HCT116 (cell line): Measurements from ENCODE around the gene ELK3. TPM values are rescaled to one million over a fixed set of nuclear protein-coding genes. Genes with fewer than 3 reads are reported as not detected.

Source experiments
- ATAC-seq: fragments of 200-7000 bp; cut with Tn5 transposase; 2 replicates; pipeline ENCODE4 v1.9.1; 2020; ENCODE audit warnings: mild to moderate bottlenecking, moderate library complexity
- BruUV-seq: library from RNA; stranded (reverse); fragments of 400-500 nt; replicated peaks from 2 replicates; lab custom pipeline; 2021; lab: Mats Ljungman, UMichigan
- CTCF ChIA-PET: fragments of 300-600 bp; sonication (Branson Sonifier 250); formaldehyde crosslinking; loops from one replicate; lab custom pipeline; 2021; ENCODE audit warnings: antibody characterized with exemption; lab: Charles Lee
- POLR2A ChIA-PET: fragments of 300-600, 350-600 bp; sonication (Branson Sonifier 250); formaldehyde crosslinking; loops from one replicate; lab custom pipeline; 2021; ENCODE audit warnings: antibody characterized with exemption; lab: Charles Lee
- RAD21 ChIA-PET, 2 experiments: fragments of 300-600 bp; sonication (Branson Sonifier 250); formaldehyde crosslinking; loops; one replicate each; lab custom pipeline; 2023; ENCODE audit warnings: low total read pairs in 2 of 2; ENCODE audit not compliant: uncharacterized antibody in 2 of 2, unreplicated experiment in 2 of 2, low non-redundant PET in 1 of 2; lab: Charles Lee
- DNase-seq: peaks from one replicate; pipeline ENCODE4 v3.0.0-alpha.2; 2010; ENCODE audit warnings: low read depth, low spot score
- H2AFZ ChIP-seq: fragments of 200-600 bp; shearing (Covaris generic), sonication (generic); 2 replicates; pipeline ENCODE4 v1.6.1; 2017; ENCODE audit warnings: low read depth, mixed run types, mixed read lengths, antibody characterized with exemption, low read length; ENCODE audit not compliant: poor library complexity, severe bottlenecking
- H3K27ac ChIP-seq: 2 replicates; pipeline ENCODE4 v1.5.1; 2012; ENCODE audit warnings: low read depth, low read length
- H3K27me3 ChIP-seq: fragments of 200-600 bp; sonication (generic); 2 replicates; pipeline ENCODE4 v1.6.1; 2016; ENCODE audit warnings: mixed run types, low read length, mixed read lengths; ENCODE audit not compliant: insufficient read depth
- H3K36me3 ChIP-seq, 2 experiments: fragments of 200-500 bp in 1 of 2; fragments of 200-600 bp in 1 of 2; sonication (Bioruptor generic) in 1 of 2; sonication (generic) in 1 of 2; 2 replicates each; pipeline versions ENCODE4 v1.5.1 to v1.6.1; 2014 to 2016; ENCODE audit warnings: low read length in 2 of 2, inconsistent platforms in 1 of 2, mixed read lengths in 1 of 2, mixed run types in 1 of 2; ENCODE audit not compliant: insufficient read depth in 2 of 2, control insufficient read depth in 1 of 2
- H3K4me1 ChIP-seq, 2 experiments: fragments of 200-600 bp in 1 of 2; sonication (generic) in 1 of 2; 2 replicates each; pipeline versions ENCODE4 v1.5.1 to v1.6.1; 2012 to 2017; ENCODE audit warnings: low read length in 2 of 2, inconsistent platforms in 1 of 2, mild to moderate bottlenecking in 1 of 2, mixed read lengths in 1 of 2, mixed run types in 1 of 2, moderate library complexity in 1 of 2; ENCODE audit not compliant: insufficient read depth in 2 of 2, control insufficient read depth in 1 of 2
- H3K4me2 ChIP-seq: fragments of 200-600 bp; sonication (generic); 2 replicates; pipeline ENCODE4 v1.6.1; 2017; ENCODE audit warnings: mixed run types, low read length, mixed read lengths
- H3K4me3 ChIP-seq, 2 experiments: fragments of 200-600 bp in 1 of 2; sonication (generic) in 1 of 2; replicated peaks in 1 of 2; 2 replicates each; pipeline ENCODE4 v1.5.1; 2011 to 2016; ENCODE audit warnings: low read length in 2 of 2, control low read depth in 1 of 2, low read depth in 1 of 2, mild to moderate bottlenecking in 1 of 2, mixed read lengths in 1 of 2, mixed run types in 1 of 2
- H3K79me2 ChIP-seq: fragments of 200-600 bp; sonication (generic); 2 replicates; pipeline ENCODE4 v1.6.1; 2017; ENCODE audit warnings: mild to moderate bottlenecking, mixed run types, low read length, moderate library complexity, mixed read lengths; ENCODE audit not compliant: insufficient read depth
- H3K9ac ChIP-seq: fragments of 200-600 bp; sonication (generic); 2 replicates; pipeline ENCODE4 v1.6.1; 2016; ENCODE audit warnings: low read length, mixed read lengths
- H3K9me2 ChIP-seq: fragments of 200-600 bp; sonication (generic), shearing (Covaris generic); 2 replicates; pipeline ENCODE4 v1.6.1; 2017; ENCODE audit warnings: mixed run types, mild to moderate bottlenecking, moderate library complexity; ENCODE audit not compliant: insufficient read depth
- H3K9me3 ChIP-seq, 2 experiments: fragments of 200-500 bp in 1 of 2; fragments of 200-600 bp in 1 of 2; sonication (Bioruptor generic) in 1 of 2; sonication (generic) in 1 of 2; 2 replicates each; pipeline ENCODE4 v1.6.1; 2014 to 2017; ENCODE audit warnings: low read length in 2 of 2, mixed read lengths in 2 of 2, inconsistent platforms in 1 of 2, low read depth in 1 of 2, mild to moderate bottlenecking in 1 of 2, mixed run types in 1 of 2, moderate library complexity in 1 of 2; ENCODE audit not compliant: control insufficient read depth in 1 of 2, insufficient read depth in 1 of 2
- H4K20me1 ChIP-seq: fragments of 200-600 bp; sonication (generic), shearing (Covaris generic); 2 replicates; pipeline ENCODE4 v1.6.1; 2017; ENCODE audit warnings: mixed run types, mild to moderate bottlenecking, moderate library complexity; ENCODE audit not compliant: insufficient read depth
- CBX3 ChIP-seq: IDR thresholded peaks from 2 replicates; pipeline ENCODE4 v1.6.1; 2012; ENCODE audit warnings: low read depth
- CEBPB ChIP-seq: IDR thresholded peaks from 2 replicates; pipeline ENCODE4 v1.6.1; 2012; ENCODE audit warnings: low read depth
- ELF1 ChIP-seq: IDR thresholded peaks from 2 replicates; pipeline ENCODE4 v1.6.1; 2012; ENCODE audit warnings: low read depth, borderline replicate concordance
- EZH2phosphoT487 ChIP-seq: fragments of 200-600 bp; IDR thresholded peaks from 2 replicates; pipeline ENCODE4 v1.6.1; 2018; ENCODE audit warnings: antibody characterized with exemption, borderline replicate concordance
- JUND ChIP-seq: IDR thresholded peaks from 2 replicates; pipeline ENCODE4 v1.6.1; 2012
- MAX ChIP-seq: IDR thresholded peaks from 2 replicates; pipeline ENCODE4 v1.6.1; 2012
- POLR2A ChIP-seq: IDR thresholded peaks from 2 replicates; pipeline ENCODE4 v1.7.0; 2011; ENCODE audit warnings: borderline replicate concordance; ENCODE audit not compliant: insufficient read depth, insufficient read length; ENCODE audit errors: extremely low read depth
- POLR2AphosphoS5 ChIP-seq: IDR thresholded peaks from 2 replicates; pipeline ENCODE4 v1.6.1; 2011; ENCODE audit warnings: mild to moderate bottlenecking, low read depth, low read length, moderate library complexity
- RAD21 ChIP-seq: IDR thresholded peaks from 2 replicates; pipeline ENCODE4 v1.6.1; 2012; ENCODE audit warnings: low read depth, mild to moderate bottlenecking
- REST ChIP-seq: IDR thresholded peaks from 2 replicates; pipeline ENCODE4 v1.6.1; 2012; ENCODE audit warnings: low read depth
- SIN3A ChIP-seq: IDR thresholded peaks from 2 replicates; pipeline ENCODE4 v1.6.1; 2012; ENCODE audit warnings: low read depth
- SP1 ChIP-seq: IDR thresholded peaks from 2 replicates; pipeline ENCODE4 v1.6.1; 2012; ENCODE audit warnings: low read depth
- SRF ChIP-seq: IDR thresholded peaks from 2 replicates; pipeline ENCODE4 v1.6.1; 2012; ENCODE audit warnings: low read depth
- TCF7L2 ChIP-seq: IDR thresholded peaks from 2 replicates; pipeline ENCODE4 v1.7.0; 2011; ENCODE audit warnings: borderline replicate concordance, inconsistent platforms; ENCODE audit not compliant: insufficient read depth, insufficient read length; ENCODE audit errors: extremely low read depth
- YY1 ChIP-seq: IDR thresholded peaks from 2 replicates; pipeline ENCODE4 v1.6.1; 2011; ENCODE audit warnings: low read length, low read depth, moderate library complexity, mild to moderate bottlenecking; ENCODE audit not compliant: insufficient replicate concordance; ENCODE audit errors: extremely low read depth
- ZFX ChIP-seq: fragments of 450-650 bp; IDR thresholded peaks from 2 replicates; pipeline ENCODE4 v1.6.1; 2017
- intact Hi-C: fragments of 100-400 bp; cut with micrococcal nuclease; formaldehyde crosslinking; loops from 2 replicates; pipeline ENCODE4 v1.10.0; 2022
- total RNA-seq: library from RNA; stranded (reverse); gene quantifications from one replicate; pipeline ENCODE4 v1.2.1, GENCODE V29; 2021; ENCODE audit not compliant: unreplicated experiment

Gene ELK3
- total RNA-seq, 1 experiment from 2014 or later: 45.6 TPM

DNA sequence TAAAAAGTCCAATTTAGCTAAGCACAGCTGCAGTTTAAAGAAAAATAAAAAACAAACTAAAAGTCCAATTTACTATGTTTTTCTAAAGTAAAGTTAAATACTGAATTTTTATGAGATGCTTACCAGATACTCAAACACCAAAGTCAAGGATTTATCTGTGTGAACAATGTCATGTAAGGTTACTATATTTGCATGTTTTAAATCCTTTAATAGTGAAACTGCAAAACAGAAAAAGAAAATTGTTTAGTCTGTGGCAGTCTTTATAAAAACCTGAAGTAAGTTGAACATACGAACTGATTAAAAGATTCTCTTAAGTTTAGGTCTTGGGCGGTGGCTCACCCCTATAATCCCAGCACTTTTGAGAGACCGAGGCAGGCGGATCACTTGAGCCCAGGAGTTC is 103.3 kb downstream of the ELK3 start:
- Histone ChIP-seq H3K27ac (no peak overlapping the region), H3K27me3 (no peaks in the 10 kb centered on the region), H3K4me2 (no peak overlapping the region), H3K4me3 (no peak overlapping the region), H2AFZ (no peak overlapping the region), H3K36me3 (no peaks in the 10 kb centered on the region), H4K20me1 (no peaks in the 10 kb centered on the region), H3K79me2 (no peaks in the 10 kb centered on the region), H3K9me3 (no peaks in the 10 kb centered on the region), H3K4me1 (no peaks in the 10 kb centered on the region), H3K9ac (no peak overlapping the region), H3K9me2 (0 out of 2 replicates have a peak, but pooled peaks cover 3% of the 10 kb centered on the region)
- ChIA-PET POLR2A (no interaction called here), CTCF (no interaction called here), RAD21 (no interaction called here)
- no TSS peak for BruUV-seq
- ATAC-seq (no peak), DNase-seq (no peak)
- TF ChIP-seq RAD21: no peak
- no peak for TF ChIP-seq SRF
- no peak for TF ChIP-seq CEBPB
- no peak for TF ChIP-seq ELF1
- TF ChIP-seq CBX3: no peak
- no peak for TF ChIP-seq REST
- TF ChIP-seq SP1: no peak
- no peak for TF ChIP-seq POLR2A
- intact Hi-C loops: no loop called here

GRCh38 chr12:96300064-96300463 is 105.9 kb downstream of the ELK3 start:
- Histone ChIP-seq H4K20me1 (no peaks in the 10 kb centered on the region), H2AFZ (no peak overlapping the region), H3K27me3 (no peaks in the 10 kb centered on the region), H3K9ac (no peak overlapping the region), H3K27ac (no peak overlapping the region), H3K9me3 (no peaks in the 10 kb centered on the region), H3K4me2 (no peak overlapping the region), H3K9me2 (0 out of 2 replicates have a peak, but pooled peaks cover 3% of the 10 kb centered on the region), H3K4me1 (no peaks in the 10 kb centered on the region), H3K4me3 (no peak overlapping the region), H3K79me2 (no peaks in the 10 kb centered on the region; the same call in 1 of the 2 replicates), H3K36me3 (no peaks in the 10 kb centered on the region)
- intact Hi-C loops: no loop called here
- no TSS peak for BruUV-seq
- ChIA-PET POLR2A (no interaction called here), CTCF (no interaction called here), RAD21 (no interaction called here)
- ATAC-seq (no peak), DNase-seq (no peak)
- no peak for TF ChIP-seq JUND
- TF ChIP-seq SIN3A: no peak
- TF ChIP-seq CBX3: no peak
- no peak for TF ChIP-seq YY1
- TF ChIP-seq POLR2AphosphoS5: no peak
- TF ChIP-seq TCF7L2: no peak
- no peak for TF ChIP-seq EZH2phosphoT487
- TF ChIP-seq MAX: no peak
- TF ChIP-seq CEBPB: no peak
- no peak for TF ChIP-seq ZFX
- TF ChIP-seq REST: no peak
